H9 (cell line): ENCODE measurements around the gene MINDY4. TPM values are rescaled to one million over a fixed set of nuclear protein-coding genes. Genes with fewer than 3 reads are reported as not detected.

Experiments
- DNase-seq: peaks from one replicate; pipeline ENCODE4 v3.0.0-alpha.2; 2017
- H2AFZ ChIP-seq: one replicate; pipeline ENCODE4 v1.6.1; 2013; ENCODE audit warnings: mild to moderate bottlenecking, low read length, control low read depth, moderate library complexity
- H2AK5ac ChIP-seq: 2 replicates; pipeline ENCODE4 v1.6.1; 2013; ENCODE audit warnings: low read length, control low read depth, mixed read lengths; ENCODE audit not compliant: insufficient read length
- H2BK120ac ChIP-seq: one replicate; pipeline ENCODE4 v1.6.1; 2013; ENCODE audit warnings: low read depth, mild to moderate bottlenecking, low read length, control low read depth, inconsistent platforms; ENCODE audit not compliant: poor library complexity, severe bottlenecking
- H2BK12ac ChIP-seq: 2 replicates; pipeline ENCODE4 v1.6.1; 2013; ENCODE audit warnings: low read length, control low read depth, mixed read lengths, low read depth; ENCODE audit not compliant: insufficient read length
- H2BK15ac ChIP-seq: 2 replicates; pipeline ENCODE4 v1.6.1; 2013; ENCODE audit warnings: low read depth, low read length, control low read depth
- H2BK20ac ChIP-seq: one replicate; pipeline ENCODE4 v1.6.1; 2013; ENCODE audit warnings: low read depth, mild to moderate bottlenecking, low read length, control low read depth, inconsistent platforms; ENCODE audit not compliant: poor library complexity, severe bottlenecking
- H2BK5ac ChIP-seq: 2 replicates; pipeline ENCODE4 v1.6.1; 2013; ENCODE audit warnings: low read length, control low read depth, mixed read lengths; ENCODE audit not compliant: insufficient read length
- H3K14ac ChIP-seq: 2 replicates; pipeline ENCODE4 v1.6.1; 2013; ENCODE audit warnings: low read length, control low read depth; ENCODE audit not compliant: insufficient read depth
- H3K18ac ChIP-seq: 2 replicates; pipeline ENCODE4 v1.6.1; 2013; ENCODE audit warnings: low read depth, mild to moderate bottlenecking, mixed read lengths, low read length, control low read depth; ENCODE audit not compliant: insufficient read length
- H3K23ac ChIP-seq: 2 replicates; pipeline ENCODE4 v1.6.1; 2013; ENCODE audit warnings: low read length, control low read depth, mixed read lengths, low read depth; ENCODE audit not compliant: insufficient read length
- H3K23me2 ChIP-seq: 2 replicates; pipeline ENCODE4 v1.6.1; 2013; ENCODE audit warnings: low read depth, mild to moderate bottlenecking, mixed read lengths, low read length, control low read depth; ENCODE audit not compliant: insufficient read length, poor library complexity, severe bottlenecking
- H3K27ac ChIP-seq: 2 replicates; pipeline ENCODE4 v1.5.1; 2013; ENCODE audit warnings: low read length, control low read depth, mixed read lengths, low read depth; ENCODE audit not compliant: insufficient read length
- H3K27me3 ChIP-seq: 2 replicates; pipeline ENCODE4 v1.6.1; 2013; ENCODE audit warnings: low read length, control low read depth, inconsistent platforms; ENCODE audit not compliant: insufficient read depth
- H3K4ac ChIP-seq: 2 replicates; pipeline ENCODE4 v1.6.1; 2013; ENCODE audit warnings: low read depth, mild to moderate bottlenecking, control low read depth, inconsistent platforms, low read length, moderate library complexity
- H3K4me1 ChIP-seq: 2 replicates; pipeline ENCODE4 v1.6.1; 2013; ENCODE audit warnings: low read length, control low read depth, inconsistent platforms; ENCODE audit not compliant: insufficient read depth
- H3K4me2 ChIP-seq: 2 replicates; pipeline ENCODE4 v1.6.1; 2013; ENCODE audit warnings: low read length, control low read depth, mixed read lengths; ENCODE audit not compliant: insufficient read length, insufficient read depth
- H3K56ac ChIP-seq: 2 replicates; pipeline ENCODE4 v1.6.1; 2013; ENCODE audit warnings: low read depth, mild to moderate bottlenecking, mixed read lengths, low read length, control low read depth; ENCODE audit not compliant: insufficient read length
- H3K79me1 ChIP-seq: 2 replicates; pipeline ENCODE4 v1.6.1; 2013; ENCODE audit warnings: low read depth, mild to moderate bottlenecking, moderate library complexity, low read length, control low read depth, inconsistent platforms; ENCODE audit not compliant: insufficient read depth, poor library complexity, severe bottlenecking
- H3K79me2 ChIP-seq: 2 replicates; pipeline ENCODE4 v1.6.1; 2013; ENCODE audit warnings: low read length, control low read depth, inconsistent platforms; ENCODE audit not compliant: insufficient read depth
- H3K9ac ChIP-seq: 2 replicates; pipeline ENCODE4 v1.6.1; 2013; ENCODE audit warnings: low read length, control low read depth, mixed read lengths; ENCODE audit not compliant: insufficient read length; ENCODE audit errors: extremely low read depth
- H3K9me3 ChIP-seq: one replicate; pipeline ENCODE4 v1.6.1; 2013; ENCODE audit warnings: low read depth, low read length, inconsistent platforms; ENCODE audit not compliant: control insufficient read depth
- H3T11ph ChIP-seq: one replicate; pipeline ENCODE4 v1.6.1; 2013; ENCODE audit warnings: mild to moderate bottlenecking, low read length, control low read depth, inconsistent platforms
- H4K20me1 ChIP-seq: one replicate; pipeline ENCODE4 v1.6.1; 2013; ENCODE audit not compliant: control insufficient read depth, insufficient read length, insufficient read depth
- H4K5ac ChIP-seq: 2 replicates; pipeline ENCODE4 v1.6.1; 2013; ENCODE audit warnings: low read depth, mild to moderate bottlenecking, mixed read lengths, low read length, control low read depth; ENCODE audit not compliant: insufficient read length
- H4K8ac ChIP-seq: replicated peaks from 2 replicates; pipeline ENCODE4 v1.6.1; 2013; ENCODE audit warnings: low read length, control low read depth, mixed read lengths, low read depth; ENCODE audit not compliant: insufficient read length
- H4K91ac ChIP-seq: 2 replicates; pipeline ENCODE4 v1.6.1; 2013; ENCODE audit warnings: low read depth, mild to moderate bottlenecking, moderate library complexity, mixed read lengths, low read length, control low read depth; ENCODE audit not compliant: insufficient read length
- H3K27ac Mint-ChIP-seq, 3 experiments: 2 replicates in 2 of 3; 3 replicates in 1 of 3; pipeline ENCODE4 v1.8.0; 2020 to 2021; ENCODE audit warnings: mixed read lengths in 3 of 3, mild to moderate bottlenecking in 1 of 3, moderate library complexity in 1 of 3
- H3K27me3 Mint-ChIP-seq: 2 replicates; pipeline ENCODE4 v1.8.0; 2021; ENCODE audit warnings: low read depth, mild to moderate bottlenecking, moderate library complexity, mixed read lengths
- H3K36me3 Mint-ChIP-seq, 3 experiments: 2 replicates in 2 of 3; 3 replicates in 1 of 3; pipeline ENCODE4 v1.8.0; 2020 to 2021; ENCODE audit warnings: low read depth in 3 of 3, mixed read lengths in 3 of 3; ENCODE audit not compliant: insufficient read depth in 1 of 3
- H3K4me1 Mint-ChIP-seq, 2 experiments: 2 replicates each; pipeline ENCODE4 v1.8.0; 2020; ENCODE audit warnings: mixed read lengths in 2 of 2
- H3K4me3 Mint-ChIP-seq, 2 experiments: 2 replicates in 1 of 2; 3 replicates in 1 of 2; pipeline ENCODE4 v1.8.0; 2020 to 2021; ENCODE audit warnings: mild to moderate bottlenecking in 2 of 2, mixed read lengths in 2 of 2, moderate library complexity in 1 of 2
- H3K9me3 Mint-ChIP-seq, 2 experiments: 2 replicates in 1 of 2; 3 replicates in 1 of 2; pipeline ENCODE4 v1.8.0; 2020; ENCODE audit warnings: mild to moderate bottlenecking in 2 of 2, mixed read lengths in 2 of 2, moderate library complexity in 1 of 2
- CTCF ChIP-seq: fragments of 200-600 bp; sonication (generic); conservative IDR thresholded peaks from 3 replicates; pipeline ENCODE4 v1.8.0; 2021; ENCODE audit warnings: antibody characterized with exemption, mild to moderate bottlenecking
- WGBS: extraction: QIAGEN DNeasy Blood & Tissue Kit; methylation state at CpG from one replicate; pipeline ENCODE4 v1.1.7; 2013; ENCODE audit warnings: missing lambda C conversion rate, low lambda C conversion rate, mixed read lengths; ENCODE audit not compliant: insufficient read length; ENCODE audit errors: extremely low coverage; 5-methylcytosine and 5-hydroxymethylcytosine counted together
- total RNA-seq: library from RNA; stranded (reverse); gene quantifications from 2 replicates; pipeline ENCODE4 v1.2.1, GENCODE V29; 2021

MINDY4 gene
- total RNA-seq, 1 experiment from 2014 or later = 3.1 TPM

- H3K27me3 ChIP-seq = no peaks in the 10 kb centered on the region
- H2AK5ac ChIP-seq = no peak overlapping the region
- H3K36me3 Mint-ChIP-seq = peaks cover 1 to 6% (median 2%) of the 10 kb centered on the region in 3 experiments; a peak in 5 of 7 replicates
- no peak overlapping the region for H2BK120ac ChIP-seq
- H4K20me1 ChIP-seq = no peaks in the 10 kb centered on the region
- no peaks in the 10 kb centered on the region for H3K4me1 ChIP-seq
- no peak overlapping the region for H3K4me3 Mint-ChIP-seq
- no peak overlapping the region for H3K56ac ChIP-seq
- H2BK12ac ChIP-seq = no peak overlapping the region
- no peak overlapping the region for H3K4ac ChIP-seq
- H3K79me1 ChIP-seq = no peaks in the 10 kb centered on the region
- H2BK5ac ChIP-seq = no peak overlapping the region
- no peak overlapping the region for H3K18ac ChIP-seq
- H3K79me2 ChIP-seq = no peaks in the 10 kb centered on the region
- peaks cover 7% of the 10 kb centered on the region for H3K27me3 Mint-ChIP-seq
- no peak overlapping the region for H4K91ac ChIP-seq
- H3T11ph ChIP-seq = no peak overlapping the region
- H3K4me2 ChIP-seq = no peak overlapping the region
- H2BK20ac ChIP-seq = no peak overlapping the region
- no peaks in the 10 kb centered on the region for H3K23me2 ChIP-seq
- no peak overlapping the region for H2BK15ac ChIP-seq
- peaks cover 0 to 3% of the 10 kb centered on the region in 2 experiments; a peak in 2 of 5 replicates for H3K9me3 Mint-ChIP-seq
- TF ChIP-seq CTCF = no peak
- H2AFZ ChIP-seq = no peak overlapping the region
- H3K9ac ChIP-seq = no peak overlapping the region
- H3K14ac ChIP-seq = no peak overlapping the region; the same call in 1 of the 2 replicates
- no peaks in the 10 kb centered on the region for H3K9me3 ChIP-seq
- DNase-seq = no peak
- no peak overlapping the region for H3K27ac ChIP-seq
- WGBS = no CpG with 5 or more reads among the region's 4 CpGs
- H3K27ac Mint-ChIP-seq = no peak overlapping the region
- H3K4me1 Mint-ChIP-seq = peaks cover 6 to 14% of the 10 kb centered on the region in 2 experiments
- H3K23ac ChIP-seq = no peak overlapping the region
- H4K8ac ChIP-seq = no peak overlapping the region
- H4K5ac ChIP-seq = no peak overlapping the region
These were observed 42.2 kb downstream of the MINDY4 start for GRCh38 chr7:30813466-30813865.
